Nephron progenitor cell (in vitro differentiated cells): Measurements from ENCODE around the gene CHRND.

Source experiments
- DNase-seq: peaks from one replicate; pipeline ENCODE4 v3.0.0; 2021
- H3K27ac Mint-ChIP-seq: 2 replicates; pipeline ENCODE4 v1.8.0; 2021; ENCODE audit warnings: mild to moderate bottlenecking, moderate library complexity, mixed read lengths
- H3K27me3 Mint-ChIP-seq: 2 replicates; pipeline ENCODE4 v1.8.0; 2021; ENCODE audit warnings: mild to moderate bottlenecking, low read depth, mixed read lengths; ENCODE audit not compliant: poor library complexity
- H3K36me3 Mint-ChIP-seq: 2 replicates; pipeline ENCODE4 v1.8.0; 2021; ENCODE audit warnings: low read depth, mixed read lengths
- H3K4me1 Mint-ChIP-seq: 2 replicates; pipeline ENCODE4 v1.8.0; 2021; ENCODE audit warnings: mixed read lengths
- H3K4me3 Mint-ChIP-seq: 2 replicates; pipeline ENCODE4 v1.8.0; 2021; ENCODE audit warnings: mild to moderate bottlenecking, moderate library complexity, mixed read lengths
- H3K9me3 Mint-ChIP-seq: 2 replicates; pipeline ENCODE4 v1.8.0; 2021; ENCODE audit warnings: mild to moderate bottlenecking, moderate library complexity, mixed read lengths
- CTCF ChIP-seq: fragments of 200-600 bp; sonication (generic); IDR thresholded peaks from 2 replicates; pipeline ENCODE4 v1.5.0; 2021; ENCODE audit warnings: antibody characterized with exemption

CHRND gene

GRCh38 chr2:232550354-232551249 lies 24.6 kb downstream of the CHRND start, which contains the start of the genes EIF4E2 and TIGD1:
Gene EIF4E2 (plus strand): TSS chr2:232550689. CDS start chr2:232550725, 36 bp downstream.
Gene TIGD1 (minus strand): TSS chr2:232550557. CDS start chr2:232549882, 675 bp downstream.
- peak; percentile 93 for DNase-seq
- Mint-ChIP-seq H3K4me3 (peak within 1 kb of the TSS; percentile 97), H3K4me1 (peaks cover 28% of the 10 kb centered on the region), H3K27me3 (no peaks in the 10 kb centered on the region), H3K27ac (peak within 1 kb of the TSS; percentile 98), H3K36me3 (peaks cover 74% of the 10 kb centered on the region), H3K9me3 (peaks cover 39% of the 10 kb centered on the region)
- TF ChIP-seq CTCF, result peak; percentile 8

- no peak for DNase-seq
- Mint-ChIP-seq H3K36me3 (peaks cover 73% of the 10 kb centered on the region), H3K9me3 (peaks cover 39% of the 10 kb centered on the region), H3K4me3 (peak overlapping the region; percentile 97), H3K27ac (peak overlapping the region; percentile 97), H3K4me1 (peaks cover 28% of the 10 kb centered on the region), H3K27me3 (no peaks in the 10 kb centered on the region)
- no peak for TF ChIP-seq CTCF
Measured at GRCh38 chr2:232551250-232551638, 25.3 kb downstream of the CHRND start.

GRCh38 chr2:232551776-232552175 lies 25.8 kb downstream of the CHRND start:
- Mint-ChIP-seq H3K27ac (peak overlapping the region; percentile 64), H3K36me3 (peaks cover 73% of the 10 kb centered on the region), H3K4me1 (peaks cover 28% of the 10 kb centered on the region), H3K4me3 (peak overlapping the region; percentile 97), H3K9me3 (peaks cover 34% of the 10 kb centered on the region), H3K27me3 (no peaks in the 10 kb centered on the region)
- no peak for TF ChIP-seq CTCF
- DNase-seq, result no peak

GRCh38 chr2:232556426-232556825 lies 30.5 kb downstream of the CHRND start:
- Mint-ChIP-seq H3K27ac (peak overlapping the region; percentile 6), H3K4me3 (no peak overlapping the region), H3K4me1 (peaks cover 14% of the 10 kb centered on the region), H3K36me3 (peaks cover 76% of the 10 kb centered on the region), H3K9me3 (no peaks in the 10 kb centered on the region), H3K27me3 (no peaks in the 10 kb centered on the region)
- no peak for DNase-seq
- no peak for TF ChIP-seq CTCF

GRCh38 chr2:232562515-232563151 lies 36.7 kb downstream of the CHRND start:
- Mint-ChIP-seq H3K27me3 (peaks cover 5% of the 10 kb centered on the region), H3K27ac (peak overlapping the region; percentile 56), H3K36me3 (peaks cover 84% of the 10 kb centered on the region), H3K4me3 (no peak overlapping the region), H3K9me3 (no peaks in the 10 kb centered on the region), H3K4me1 (no peaks in the 10 kb centered on the region)
- TF ChIP-seq CTCF, result no peak
- no peak for DNase-seq
